22Rv1 (cell line): ENCODE data around the gene ETS1.

Source experiments
- CTCF ChIP-seq: fragments of 450-650 bp; IDR thresholded peaks from 2 replicates; pipeline ENCODE4 v1.5.1; 2017; ENCODE audit warnings: mild to moderate bottlenecking
- ZFX ChIP-seq: fragments of 450-650 bp; IDR thresholded peaks from 2 replicates; pipeline ENCODE4 v1.6.1; 2017; ENCODE audit warnings: antibody characterized with exemption, borderline replicate concordance

GRCh38 chr11:128512474-128512996 lies 74.8 kb downstream of the ETS1 start:
- no peak for TF ChIP-seq CTCF
- TF ChIP-seq ZFX = no peak
